Common myeloid progenitor, CD34-positive (primary cell): Measurements from ENCODE around the gene SMPDL3A.

ENCODE experiments used
- CTCF ChIA-PET: fragments of 350-600 bp; sonication (Branson Sonifier 250); formaldehyde crosslinking; loops from one replicate; lab custom pipeline; 2021; ENCODE audit warnings: antibody characterized with exemption; lab: Charles Lee
- POLR2A ChIA-PET: fragments of 350-600 bp; sonication (Branson Sonifier 250); formaldehyde crosslinking; loops from one replicate; lab custom pipeline; 2021; ENCODE audit warnings: antibody characterized with exemption; lab: Charles Lee
- DNase-seq, 3 donors: peaks; one replicate each; pipeline versions ENCODE4 v3.0.0 to v3.0.0-alpha.2; 2013
- H3K27ac ChIP-seq, 2 experiments: 1 replicate in 1 of 2; 2 replicates in 1 of 2; pipeline ENCODE4 v1.7.0; 2013; ENCODE audit warnings: inconsistent platforms in 2 of 2, low read length in 2 of 2, mild to moderate bottlenecking in 2 of 2, low read depth in 1 of 2, moderate library complexity in 1 of 2; ENCODE audit not compliant: severe bottlenecking in 2 of 2, insufficient read depth in 1 of 2, poor library complexity in 1 of 2
- H3K27me3 ChIP-seq, 5 experiments: replicated peaks in 2 of 5; 1 replicate in 3 of 5; 2 replicates in 2 of 5; pipeline versions ENCODE4 v1.6.1 to v1.7.0; 2013; ENCODE audit warnings: low read length in 4 of 5, mild to moderate bottlenecking in 2 of 5, moderate library complexity in 2 of 5, inconsistent platforms in 1 of 5; ENCODE audit not compliant: insufficient read depth in 5 of 5, control insufficient read depth in 4 of 5
- H3K36me3 ChIP-seq, 4 experiments: 1 replicate in 2 of 4; 2 replicates in 2 of 4; pipeline versions ENCODE4 v1.6.1 to v1.7.0; 2013; ENCODE audit warnings: low read length in 3 of 4, control low read depth in 1 of 4, mild to moderate bottlenecking in 1 of 4; ENCODE audit not compliant: control insufficient read depth in 4 of 4, insufficient read depth in 4 of 4
- H3K4me1 ChIP-seq, 4 experiments: 1 replicate in 3 of 4; 2 replicates in 1 of 4; pipeline versions ENCODE4 v1.6.1 to v1.7.1; 2013; ENCODE audit warnings: low read length in 3 of 4, mild to moderate bottlenecking in 3 of 4, control low read depth in 1 of 4, inconsistent platforms in 1 of 4, moderate library complexity in 1 of 4; ENCODE audit not compliant: control insufficient read depth in 4 of 4, insufficient read depth in 4 of 4; ENCODE audit errors: control extremely low read depth in 1 of 4
- H3K4me3 ChIP-seq, 7 experiments: 1 replicate in 4 of 7; 2 replicates in 3 of 7; pipeline versions ENCODE4 v1.5.1 to v1.7.0; 2013; ENCODE audit warnings: mild to moderate bottlenecking in 7 of 7, low read length in 6 of 7, moderate library complexity in 6 of 7, inconsistent platforms in 2 of 7, low read depth in 2 of 7, control low read depth in 1 of 7; ENCODE audit not compliant: insufficient read depth in 4 of 7, control insufficient read depth in 1 of 7; ENCODE audit errors: extremely low read depth in 1 of 7
- H3K9me3 ChIP-seq, 5 experiments: 1 replicate in 4 of 5; 2 replicates in 1 of 5; pipeline versions ENCODE4 v1.6.1 to v1.7.1; 2013; ENCODE audit warnings: low read length in 4 of 5, mild to moderate bottlenecking in 2 of 5, inconsistent platforms in 1 of 5, low read depth in 1 of 5, moderate library complexity in 1 of 5; ENCODE audit not compliant: control insufficient read depth in 4 of 5, insufficient read depth in 2 of 5; ENCODE audit errors: control extremely low read depth in 1 of 5
- WGBS: methylation state at CpG from one replicate; pipeline ENCODE4 v1.1.5; 2013; ENCODE audit not compliant: insufficient coverage; 5-methylcytosine and 5-hydroxymethylcytosine counted together

SMPDL3A gene

DNA sequence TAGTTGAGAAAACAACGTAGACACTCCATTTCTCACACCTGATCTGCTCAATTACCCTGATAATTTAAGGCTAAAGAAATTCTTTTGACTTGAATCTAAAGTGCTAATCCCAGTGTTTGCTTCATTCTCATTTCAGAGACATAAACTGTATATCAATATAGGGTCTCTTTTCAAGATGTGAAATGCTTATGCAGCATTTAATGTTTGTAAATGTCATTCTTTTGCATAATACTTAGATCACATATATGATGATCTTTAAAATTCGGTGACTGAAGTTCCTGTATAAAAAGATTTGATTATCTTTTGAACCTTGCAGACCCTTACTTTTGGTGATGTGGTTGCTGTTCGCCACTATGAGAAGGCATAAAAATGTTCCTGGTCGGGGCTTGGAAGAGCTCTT lies 5.7 kb upstream of the SMPDL3A start:
- CTCF ChIA-PET: no interaction called here
- POLR2A ChIA-PET: no interaction called here
- Histone ChIP-seq H3K27ac (no peak overlapping the region), H3K36me3 (no peaks in the 10 kb centered on the region), H3K9me3 (no peaks in the 10 kb centered on the region), H3K4me3 (no peak overlapping the region), H3K4me1 (peaks cover 0 to 1% (median 0%) of the 10 kb centered on the region in 4 experiments), H3K27me3 (peaks cover 10 to 50% (median 21%) of the 10 kb centered on the region in 5 experiments)
- no peak for DNase-seq
- no CpG with 5 or more reads among the region's 4 CpGs for WGBS

DNA sequence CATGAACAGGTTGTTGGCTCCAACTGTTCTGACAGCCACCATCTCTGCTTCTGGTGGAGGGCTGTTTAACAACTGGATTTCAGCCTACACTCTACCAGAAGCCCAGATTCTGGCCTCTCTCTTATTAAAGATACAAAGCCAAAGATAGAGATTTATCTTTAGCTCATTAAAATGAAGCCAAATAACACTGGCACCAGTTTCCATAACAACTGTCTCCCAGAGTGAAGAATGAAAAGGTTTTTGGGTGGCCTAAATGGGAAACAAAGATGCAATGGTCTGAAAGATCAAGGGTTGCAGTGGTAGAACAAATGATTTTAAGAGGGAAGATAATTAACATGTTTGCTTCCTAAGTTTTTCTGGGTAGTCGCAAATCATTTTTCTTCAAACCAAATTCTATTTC lies 3.2 kb upstream of the SMPDL3A start:
- Histone ChIP-seq H3K27me3 (peaks cover 6 to 52% (median 20%) of the 10 kb centered on the region in 5 experiments), H3K9me3 (no peaks in the 10 kb centered on the region), H3K36me3 (no peaks in the 10 kb centered on the region), H3K27ac (no peak overlapping the region), H3K4me1 (peaks cover 0 to 22% (median 19%) of the 10 kb centered on the region in 4 experiments), H3K4me3 (no peak overlapping the region)
- WGBS: no CpG with 5 or more reads among the region's 1 CpG
- POLR2A ChIA-PET: no interaction called here
- no peak for DNase-seq
- CTCF ChIA-PET: interaction anchor here (0.8 to 3.6 kb wide), 4 partner anchors 14 to 53 kb away, joined by 3 to 16 read pairs (median 3); no protein-coding TSS in a partner anchor

DNA sequence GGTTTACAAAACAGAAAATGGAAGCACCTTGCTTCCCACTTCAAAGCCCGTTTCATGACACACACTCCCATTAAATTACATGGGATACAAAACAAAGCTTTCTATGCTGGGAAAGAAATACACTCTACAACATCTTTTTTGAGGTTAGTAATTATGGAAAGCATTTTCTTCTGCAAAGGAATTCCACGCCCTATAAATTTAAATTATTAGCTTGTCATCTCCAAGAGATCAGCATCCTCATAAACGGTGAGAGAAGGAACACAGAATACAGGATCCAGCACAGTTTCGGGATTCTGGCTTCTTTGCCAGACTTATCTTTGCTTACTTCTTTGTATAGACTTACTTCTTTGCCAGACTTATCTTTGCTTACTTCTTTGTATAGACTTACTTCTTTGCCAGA lies 1.3 kb upstream of the SMPDL3A start:
- ChIA-PET POLR2A (interaction anchor here (0.6 kb wide), 1 partner anchor 17 kb away, joined by 3 read pairs; no protein-coding TSS in a partner anchor), CTCF (interaction anchor here (1.4 to 3.6 kb wide), 2 partner anchors 37 to 51 kb away, joined by 5 to 16 read pairs; no protein-coding TSS in a partner anchor)
- no peak for DNase-seq
- H3K27me3 ChIP-seq: peaks cover 6 to 55% (median 22%) of the 10 kb centered on the region in 5 experiments
- no peak overlapping the region for H3K27ac ChIP-seq
- WGBS: 73% methylated on average over 3 of the region's 4 CpGs
- no peak overlapping the region for H3K4me3 ChIP-seq
- no peaks in the 10 kb centered on the region for H3K9me3 ChIP-seq
- H3K4me1 ChIP-seq: peaks cover 0 to 25% (median 21%) of the 10 kb centered on the region in 4 experiments
- no peaks in the 10 kb centered on the region for H3K36me3 ChIP-seq

GRCh38 chr6:122788208-122788607 lies 850 bp upstream of the SMPDL3A start:
- no peak for DNase-seq
- WGBS: 54% methylated on average over 5 of the region's 6 CpGs
- Histone ChIP-seq H3K4me1 (peaks cover 0 to 25% (median 21%) of the 10 kb centered on the region in 4 experiments), H3K27ac (no peak overlapping the region), H3K36me3 (no peaks in the 10 kb centered on the region), H3K27me3 (peaks cover 6 to 55% (median 22%) of the 10 kb centered on the region in 5 experiments), H3K4me3 (no peak overlapping the region), H3K9me3 (no peaks in the 10 kb centered on the region)
- POLR2A ChIA-PET: interaction anchor here (0.6 kb wide), 1 partner anchor 18 kb away, joined by 3 read pairs; no protein-coding TSS in a partner anchor
- CTCF ChIA-PET: interaction anchor here (1.0 to 1.5 kb wide), 2 partner anchors 34 to 48 kb away, joined by 3 to 6 read pairs; no protein-coding TSS in a partner anchor

- DNase-seq: peak in 2 of 3 donors; percentile 47 to 59
- ChIA-PET CTCF (interaction anchor here (0.9 to 1.7 kb wide), 6 partner anchors 9 to 77 kb away, joined by 3 to 8 read pairs (median 4); no protein-coding TSS in a partner anchor), POLR2A (no interaction called here)
- H3K27ac ChIP-seq: no peak overlapping the region
- peaks cover 0 to 25% (median 21%) of the 10 kb centered on the region in 4 experiments for H3K4me1 ChIP-seq
- 9% methylated on average over 8 of the region's 10 CpGs for WGBS
- H3K36me3 ChIP-seq: no peaks in the 10 kb centered on the region
- no peaks in the 10 kb centered on the region for H3K9me3 ChIP-seq
- H3K27me3 ChIP-seq: peaks cover 6 to 52% (median 22%) of the 10 kb centered on the region in 5 experiments
- H3K4me3 ChIP-seq: peak overlapping the region; percentile 57 to 93 (median 77)
Measured at GRCh38 chr6:122788663-122789181, 336 bp upstream of the SMPDL3A start.

DNA sequence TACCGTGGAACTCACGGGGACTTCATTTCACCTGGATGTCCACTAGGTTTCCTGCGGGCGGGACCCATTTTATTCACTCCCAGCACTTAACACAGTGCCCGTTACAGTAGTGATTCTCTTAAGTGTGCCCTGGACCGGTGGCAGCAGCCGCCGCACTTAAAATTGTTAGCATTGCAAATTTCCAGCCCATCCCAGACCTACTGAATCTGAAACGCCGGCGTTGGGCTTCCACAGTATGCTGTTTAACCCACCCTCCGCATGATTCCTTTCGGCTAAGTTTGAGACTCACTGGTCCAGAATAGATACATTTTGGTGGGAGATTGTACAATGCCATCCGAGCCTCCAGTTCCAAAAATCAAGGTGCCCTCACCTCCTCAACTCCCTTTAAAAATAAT lies 967 bp downstream of the SMPDL3A start:
- H3K27ac ChIP-seq: no peak overlapping the region
- H3K36me3 ChIP-seq: no peaks in the 10 kb centered on the region
- H3K4me3 ChIP-seq: peak overlapping the region; percentile 57 to 93 (median 77)
- peaks cover 0 to 25% (median 21%) of the 10 kb centered on the region in 4 experiments for H3K4me1 ChIP-seq
- CTCF ChIA-PET: interaction anchor here (0.9 to 1.7 kb wide), 11 partner anchors 8 to 79 kb away, joined by 3 to 10 read pairs (median 3); no protein-coding TSS in a partner anchor
- H3K9me3 ChIP-seq: no peaks in the 10 kb centered on the region
- peaks cover 6 to 52% (median 22%) of the 10 kb centered on the region in 5 experiments for H3K27me3 ChIP-seq
- 2% methylated on average over 11 of the region's 14 CpGs for WGBS
- POLR2A ChIA-PET: interaction anchor here (0.8 kb wide), 1 partner anchor 79 kb away, joined by 3 read pairs; no protein-coding TSS in a partner anchor
- DNase-seq: no peak
